Skeletal muscle tissue (tissue), 4 donors: ENCODE results near the gene PSMB1. TPM values are rescaled to one million over a fixed set of nuclear protein-coding genes. Genes with fewer than 3 reads are reported as not detected.
"Not testable (repeated sequence)": the region's sequence is repeated elsewhere in the genome, so short reads cannot be mapped to it uniquely, and the experiment has no call there.

Experiments used
- H3K27ac ChIP-seq: one replicate; pipeline ENCODE4 v1.7.0; 2013; ENCODE audit warnings: mild to moderate bottlenecking, low read depth, low read length, inconsistent platforms
- H3K27me3 ChIP-seq, 3 donors: one replicate each; pipeline ENCODE4 v1.7.0; 2013; ENCODE audit warnings: low read length in 3 of 3; ENCODE audit not compliant: control insufficient read depth in 3 of 3, insufficient read depth in 3 of 3
- H3K36me3 ChIP-seq, 3 donors: one replicate each; pipeline ENCODE4 v1.7.0; 2013; ENCODE audit warnings: low read length in 3 of 3; ENCODE audit not compliant: control insufficient read depth in 3 of 3, insufficient read depth in 3 of 3
- H3K4me1 ChIP-seq, 3 donors: one replicate each; pipeline ENCODE4 v1.7.0; 2013; ENCODE audit warnings: low read length in 3 of 3, mild to moderate bottlenecking in 3 of 3; ENCODE audit not compliant: control insufficient read depth in 3 of 3, insufficient read depth in 3 of 3
- H3K4me3 ChIP-seq, 3 donors: one replicate each; pipeline ENCODE4 v1.7.0; 2013; ENCODE audit warnings: low read length in 3 of 3
- H3K9ac ChIP-seq, 3 donors: one replicate each; pipeline ENCODE4 v1.7.0; 2013; ENCODE audit warnings: low read length in 3 of 3, mild to moderate bottlenecking in 3 of 3, moderate library complexity in 2 of 3, low read depth in 1 of 3
- H3K9me3 ChIP-seq, 3 donors: one replicate each; pipeline ENCODE4 v1.7.0; 2013; ENCODE audit warnings: low read length in 3 of 3; ENCODE audit not compliant: control insufficient read depth in 3 of 3
- total RNA-seq: library from RNA; depleted of rRNA; stranded (reverse); fragments of >200 nt; gene quantifications from one replicate; pipeline ENCODE4 v1.2.3, GENCODE V29; 2014
- donor health status: Osteomylitis.

The PSMB1 gene
- total RNA-seq, 1 donor from 2014 or later = 244 TPM

- Histone ChIP-seq H3K27ac (peak overlapping the region; percentile 96), H3K4me3 (peak overlapping the region in 1 of 3 donors; percentile 22)
Observed at GRCh38 chr6:170523256-170524171, 29.6 kb downstream of the PSMB1 start.

DNA sequence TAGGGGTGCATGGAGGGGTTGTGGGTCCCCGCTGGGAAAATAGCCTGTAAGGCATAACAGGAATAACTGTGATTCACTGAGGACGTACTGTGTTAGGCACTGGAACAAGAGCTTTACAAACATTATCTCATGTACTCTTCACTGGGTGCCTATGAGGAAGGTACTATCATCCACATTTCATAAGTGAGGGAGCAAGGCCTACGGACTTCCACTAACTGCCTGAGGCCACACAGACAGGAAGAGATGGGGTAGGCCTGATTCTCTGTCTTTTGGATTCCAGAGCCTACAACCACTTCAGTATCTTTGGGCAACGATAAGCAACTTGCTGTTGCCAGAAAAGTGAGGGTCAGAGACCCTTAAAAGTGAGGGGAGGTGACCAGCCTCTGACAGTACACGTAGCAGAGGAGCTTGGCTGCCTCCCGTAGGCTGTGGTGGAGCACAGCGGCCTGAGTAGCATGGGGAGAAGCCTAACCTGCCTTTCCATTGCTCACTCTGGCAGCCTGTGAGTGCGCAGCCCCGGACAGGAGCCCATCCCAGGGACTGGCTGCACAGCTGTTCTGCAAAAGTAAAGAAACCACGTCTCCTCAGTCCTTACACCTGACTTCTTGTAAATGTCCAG is 30.4 kb downstream of the PSMB1 start:
- H3K27me3 ChIP-seq = no peaks in the 10 kb centered on the region
- H3K36me3 ChIP-seq = no peaks in the 10 kb centered on the region
- no peak overlapping the region for H3K4me3 ChIP-seq
- H3K9ac ChIP-seq = peak overlapping the region; percentile 52 to 68 (median 66)
- H3K9me3 ChIP-seq = no peaks in the 10 kb centered on the region
- H3K27ac ChIP-seq = peak overlapping the region; percentile 96
- peaks cover 23 to 36% (median 28%) of the 10 kb centered on the region in 3 donors for H3K4me1 ChIP-seq

More at GRCh38 chr6:170523256-170524171, 29.6 kb downstream of the PSMB1 start:
- no peaks in the 10 kb centered on the region for H3K27me3 ChIP-seq
- no peaks in the 10 kb centered on the region for H3K9me3 ChIP-seq
- H3K4me1 ChIP-seq = peaks cover 23 to 36% (median 28%) of the 10 kb centered on the region in 3 donors
- peak overlapping the region; percentile 52 to 68 (median 66) for H3K9ac ChIP-seq
- no peaks in the 10 kb centered on the region for H3K36me3 ChIP-seq

DNA sequence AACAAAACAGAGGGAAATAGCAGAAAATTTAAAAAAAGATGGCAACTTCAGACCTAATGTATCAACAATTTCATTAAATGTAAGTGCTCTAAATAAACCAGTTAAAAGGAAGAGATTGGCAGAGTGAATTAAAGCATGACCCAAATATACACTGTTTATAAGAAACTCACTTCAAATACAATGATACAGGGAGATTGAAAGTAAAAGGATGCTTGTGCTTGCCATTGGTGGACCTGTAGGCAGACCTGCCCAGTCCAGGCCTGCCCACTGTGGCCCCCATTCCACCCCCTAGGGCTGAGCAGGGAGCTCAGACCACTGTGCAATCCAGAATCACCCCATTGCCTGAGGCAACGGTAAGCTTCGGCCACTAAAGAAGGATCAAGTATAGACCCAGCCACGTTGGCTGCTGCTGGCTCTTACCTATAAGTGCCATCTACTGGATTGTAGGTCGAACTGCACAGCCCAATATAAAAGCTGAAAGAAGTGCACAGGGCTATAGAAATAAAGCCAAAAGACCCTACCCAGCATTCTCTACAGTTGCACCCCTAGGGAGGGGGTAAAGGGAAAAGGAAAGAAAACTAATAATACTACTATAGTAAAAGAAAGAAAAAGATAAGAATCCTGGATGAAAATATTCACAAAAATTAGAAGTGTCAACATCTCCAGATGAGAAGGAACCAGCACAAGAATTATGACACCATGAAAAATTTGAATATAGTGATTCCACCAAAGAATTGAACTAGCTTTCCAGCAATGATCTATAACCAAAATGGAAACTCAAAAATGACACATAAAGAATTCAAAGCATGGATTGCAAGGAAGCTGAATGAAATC is 36.1 kb downstream of the PSMB1 start:
- Histone ChIP-seq H3K9ac (no peak overlapping the region), H3K27ac (no peak overlapping the region), H3K4me3 (peak overlapping the region in 1 of 3 donors; percentile 6), H3K36me3 (peaks cover 0 to 3% (median 0%) of the 10 kb centered on the region in 3 donors), H3K4me1 (peaks cover 0 to 4% (median 4%) of the 10 kb centered on the region in 3 donors), H3K27me3 (no peaks in the 10 kb centered on the region), H3K9me3 (peaks cover 0 to 2% (median 0%) of the 10 kb centered on the region in 3 donors)

DNA sequence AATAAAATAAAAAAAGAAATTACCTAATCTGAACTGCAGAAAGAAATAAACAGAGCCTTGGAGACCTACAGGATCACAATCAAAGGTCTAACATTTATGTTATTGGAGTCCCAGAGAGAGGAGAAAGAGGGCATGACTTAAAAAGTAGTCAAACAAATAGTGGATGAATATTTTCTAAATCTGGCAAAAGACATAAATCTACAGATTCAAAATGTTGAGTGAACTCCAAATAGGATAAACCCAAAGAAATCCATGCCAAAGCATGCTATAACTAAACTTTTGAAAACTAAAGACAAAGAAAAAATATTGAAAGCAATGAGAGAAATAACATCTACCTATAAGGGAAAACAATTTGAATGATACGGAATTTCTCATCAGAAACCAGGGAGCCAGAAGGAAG is 38.2 kb downstream of the PSMB1 start:
- Histone ChIP-seq H3K27me3 (no peaks in the 10 kb centered on the region), H3K4me3 (no peak overlapping the region), H3K4me1 (peaks cover 0 to 3% (median 2%) of the 10 kb centered on the region in 3 donors), H3K27ac (no peak overlapping the region), H3K9me3 (peaks cover 0 to 2% (median 0%) of the 10 kb centered on the region in 3 donors), H3K9ac (no peak overlapping the region), H3K36me3 (peaks cover 0 to 3% (median 0%) of the 10 kb centered on the region in 3 donors)

GRCh38 chr6:170512249-170512648 is 40.9 kb downstream of the PSMB1 start:
- Histone ChIP-seq H3K9ac (no peak overlapping the region), H3K4me1 (peaks cover 0 to 3% (median 2%) of the 10 kb centered on the region in 3 donors), H3K27ac (no peak overlapping the region), H3K4me3 (no peak overlapping the region), H3K27me3 (no peaks in the 10 kb centered on the region), H3K36me3 (peaks cover 0 to 3% (median 0%) of the 10 kb centered on the region in 3 donors), H3K9me3 (peaks cover 0 to 2% (median 0%) of the 10 kb centered on the region in 3 donors)

GRCh38 chr6:170510631-170511030 is 42.5 kb downstream of the PSMB1 start:
- H3K9ac ChIP-seq = peak overlapping the region in 2 of 3 donors; percentile 23 to 54
- H3K27ac ChIP-seq = no peak overlapping the region
- H3K9me3 ChIP-seq = no peaks in the 10 kb centered on the region
- no peaks in the 10 kb centered on the region for H3K27me3 ChIP-seq
- peak overlapping the region in 2 of 3 donors; percentile 20 to 29 for H3K4me3 ChIP-seq
- H3K36me3 ChIP-seq = peaks cover 0 to 3% (median 0%) of the 10 kb centered on the region in 3 donors
- peaks cover 0 to 3% (median 2%) of the 10 kb centered on the region in 3 donors for H3K4me1 ChIP-seq

DNA sequence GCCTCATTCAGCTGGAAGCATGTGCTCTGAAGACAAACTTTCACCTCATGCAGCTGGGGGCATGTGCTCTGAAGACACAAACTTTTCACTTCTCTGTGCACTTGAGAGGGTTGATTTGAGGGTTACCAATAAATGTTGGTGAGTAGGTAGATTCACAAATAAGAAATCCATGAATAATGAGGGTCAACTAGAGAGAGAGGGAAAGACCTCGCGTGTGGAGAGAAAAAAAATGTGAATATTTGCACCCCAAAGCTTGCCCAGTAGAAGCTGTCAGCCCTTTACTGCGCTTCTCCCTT is 43.4 kb downstream of the PSMB1 start:
- H3K36me3 ChIP-seq = peaks cover 0 to 3% (median 0%) of the 10 kb centered on the region in 3 donors
- H3K9ac ChIP-seq = no peak overlapping the region
- peaks cover 0 to 7% (median 6%) of the 10 kb centered on the region in 3 donors for H3K4me1 ChIP-seq
- no peak overlapping the region for H3K4me3 ChIP-seq
- H3K9me3 ChIP-seq = no peaks in the 10 kb centered on the region
- H3K27me3 ChIP-seq = no peaks in the 10 kb centered on the region
- no peak overlapping the region for H3K27ac ChIP-seq

- H3K27ac ChIP-seq, H3K9ac ChIP-seq, H3K36me3 ChIP-seq, H3K4me3 ChIP-seq, H3K27me3 ChIP-seq, H3K4me1 ChIP-seq, H3K9me3 ChIP-seq: not testable (repeated sequence)
Observed at GRCh38 chr6:170508892-170509722, 44.0 kb downstream of the PSMB1 start.

DNA sequence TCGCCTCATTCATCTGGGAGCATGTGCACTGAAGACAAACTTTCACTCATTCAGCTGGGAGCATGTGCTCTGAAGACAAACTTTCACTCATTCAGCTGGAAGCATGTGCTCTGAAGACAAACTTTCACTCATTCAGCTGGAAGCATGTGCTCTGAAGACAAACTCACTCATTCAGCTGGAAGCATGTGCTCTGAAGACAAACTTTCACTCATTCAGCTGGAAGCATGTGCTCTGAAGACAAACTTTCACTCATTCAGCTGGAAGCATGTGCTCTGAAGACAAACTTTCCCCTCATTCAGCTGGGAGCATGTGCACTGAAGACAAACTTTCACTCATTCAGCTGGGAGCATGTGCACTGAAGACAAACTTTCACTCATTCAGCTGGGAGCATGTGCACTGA is 44.8 kb downstream of the PSMB1 start:
- H3K27ac ChIP-seq, H3K36me3 ChIP-seq, H3K9me3 ChIP-seq, H3K4me1 ChIP-seq, H3K4me3 ChIP-seq, H3K9ac ChIP-seq, H3K27me3 ChIP-seq: not testable (repeated sequence)
